ENCODE data around the gene KCNQ1. TPM values are rescaled to one million over a fixed set of nuclear protein-coding genes. Genes with fewer than 3 reads are reported as not detected.

The KCNQ1 gene
- total and polyA plus RNA-seq, 2 of the 13 experiments (the other 11 are each of a cell fraction or from before 2014, with no cell fraction given), result 0.02 to 0.08 TPM

GRCh38 chr11:2699531-2700414 is 255.0 kb downstream of the KCNQ1 start, which contains the start of gene KCNQ1OT1 (continued):
- TF ChIP-seq E2F5 (CRISPR knock-in tag; conservative IDR thresholded peaks at IDR 0.05) (peak; percentile 43; the same call in 1 of the 2 replicates), CEBPG (CRISPR knock-in tag; IDR thresholded peaks at IDR 0.05) (peak; percentile 8; the same call in 1 of the 2 replicates), ZHX1 (CRISPR knock-in tag; IDR thresholded peaks at IDR 0.05; ENCODE audit: low read depth) (no peak), ZNF180 (CRISPR knock-in tag; IDR thresholded peaks at IDR 0.05; ENCODE audit: borderline replicate concordance, low read depth) (peak; percentile 91; the same call in 1 of the 2 replicates), SMYD3 (CRISPR knock-in tag; IDR thresholded peaks at IDR 0.05) (peak; percentile 66; the same call in 1 of the 2 replicates), ZNF350 (CRISPR knock-in tag; IDR thresholded peaks at IDR 0.05; ENCODE audit: borderline replicate concordance, low read depth) (peak; percentile 82; the same call in 1 of the 2 replicates), BRD4 (CRISPR knock-in tag; IDR thresholded peaks at IDR 0.05) (no peak; the same call in 1 of the 2 replicates), SMAD3 (CRISPR knock-in tag; IDR thresholded peaks at IDR 0.05) (peak; percentile 80; the same call in 1 of the 2 replicates), ATM (IDR thresholded peaks at IDR 0.05; ENCODE audit: borderline replicate concordance) (no peak), GATA4 (IDR thresholded peaks at IDR 0.05; ENCODE audit: borderline replicate concordance, low read depth) (peak; percentile 86), EED (CRISPR knock-in tag; IDR thresholded peaks at IDR 0.05) (peak; percentile 16; the same call in 1 of the 2 replicates), SP4 (CRISPR knock-in tag; IDR thresholded peaks at IDR 0.05) (peak; percentile 93), SYNCRIP (IDR thresholded peaks at IDR 0.05; ENCODE audit: insufficient read depth, low read depth, low read length) (no peak), SALL2 (CRISPR knock-in tag; IDR thresholded peaks at IDR 0.05) (peak; percentile 96), HOXA9 (CRISPR knock-in tag; IDR thresholded peaks at IDR 0.05; ENCODE audit: borderline replicate concordance) (peak; percentile 86), NCOA1 (CRISPR knock-in tag; IDR thresholded peaks at IDR 0.05) (no peak), DBP (CRISPR knock-in tag; IDR thresholded peaks at IDR 0.05; ENCODE audit: not compliant biosample characterization) (peak; percentile 58), ZNF766 (CRISPR knock-in tag; IDR thresholded peaks at IDR 0.05; ENCODE audit: borderline replicate concordance) (peak; percentile 96; the same call in 1 of the 2 replicates), GABPB1 (CRISPR knock-in tag; IDR thresholded peaks at IDR 0.05) (peak; percentile 82), ZFP90 (CRISPR knock-in tag; IDR thresholded peaks at IDR 0.05; ENCODE audit: borderline replicate concordance) (peak; percentile 90), MXD1 (CRISPR knock-in tag; IDR thresholded peaks at IDR 0.05) (peak; percentile 79), MIER3 (CRISPR knock-in tag; IDR thresholded peaks at IDR 0.05; ENCODE audit: borderline replicate concordance) (peak; percentile 70; the same call in 1 of the 2 replicates), SP1 (IDR thresholded peaks at IDR 0.05) (no peak), SP1 (CRISPR knock-in tag; IDR thresholded peaks at IDR 0.05) (peak; percentile 91)

Measured in HepG2 (cell line).